CD14-positive monocyte (primary cell): ENCODE results near the gene MYOCD. TPM values are rescaled to one million over a fixed set of nuclear protein-coding genes. Genes with fewer than 3 reads are reported as not detected.

Experiments
- DNase-seq, 3 donors: peaks; one replicate each; pipeline ENCODE4 v3.0.0-alpha.2; 2011 to 2022
- H2AFZ ChIP-seq: 2 replicates; pipeline ENCODE4 v1.6.0; 2012; ENCODE audit warnings: mild to moderate bottlenecking, low read depth, low read length, inconsistent platforms; ENCODE audit not compliant: insufficient read depth, poor library complexity, severe bottlenecking
- H3K27ac ChIP-seq, 2 donors: 1 replicate in 1 of 2; 2 replicates in 1 of 2; pipeline ENCODE4 v1.5.1; 2012 to 2013; ENCODE audit warnings: low read length in 2 of 2, control low read depth in 1 of 2, inconsistent platforms in 1 of 2, low read depth in 1 of 2, mild to moderate bottlenecking in 1 of 2
- H3K27me3 ChIP-seq, 2 donors: one replicate each; pipeline versions ENCODE4 v1.6.0 to v1.6.1; 2011 to 2013; ENCODE audit warnings: low read length in 2 of 2; ENCODE audit not compliant: control insufficient read depth in 2 of 2, insufficient read depth in 2 of 2
- H3K36me3 ChIP-seq, 2 donors: replicated peaks in 1 of 2; 1 replicate in 1 of 2; 2 replicates in 1 of 2; pipeline versions ENCODE4 v1.5.1 to v1.6.1; 2012 to 2013; ENCODE audit warnings: low read length in 2 of 2, control low read depth in 1 of 2, inconsistent platforms in 1 of 2, mild to moderate bottlenecking in 1 of 2; ENCODE audit not compliant: insufficient read depth in 2 of 2, control insufficient read depth in 1 of 2
- H3K4me1 ChIP-seq, 2 donors: 1 replicate in 1 of 2; 2 replicates in 1 of 2; pipeline versions ENCODE4 v1.5.1 to v1.6.1; 2012 to 2013; ENCODE audit warnings: low read length in 2 of 2, control low read depth in 1 of 2, inconsistent platforms in 1 of 2, mild to moderate bottlenecking in 1 of 2, moderate library complexity in 1 of 2; ENCODE audit not compliant: insufficient read depth in 2 of 2, control insufficient read depth in 1 of 2
- H3K4me2 ChIP-seq: replicated peaks from 2 replicates; pipeline ENCODE3; 2012; ENCODE audit warnings: low read length, moderate library complexity, mild to moderate bottlenecking; ENCODE audit not compliant: poor library complexity, severe bottlenecking; ENCODE audit errors: extremely low read depth
- H3K4me3 ChIP-seq, 3 experiments: fragments of 200-600 bp in 1 of 3; sonication (generic) in 1 of 3; replicated peaks in 1 of 3; 1 replicate in 2 of 3; 2 replicates in 1 of 3; pipeline ENCODE4 v1.5.1; 2011 to 2013; ENCODE audit warnings: low read length in 3 of 3, mild to moderate bottlenecking in 3 of 3, control low read depth in 2 of 3, low read depth in 2 of 3, inconsistent platforms in 1 of 3, moderate library complexity in 1 of 3
- H3K79me2 ChIP-seq: 2 replicates; pipeline ENCODE4 v1.6.0; 2012; ENCODE audit warnings: mild to moderate bottlenecking, control low read depth, inconsistent platforms, low read length, moderate library complexity; ENCODE audit not compliant: insufficient read depth
- H3K9ac ChIP-seq: 2 replicates; pipeline ENCODE4 v1.6.0; 2017; ENCODE audit warnings: low read length, mild to moderate bottlenecking; ENCODE audit not compliant: insufficient read depth, poor library complexity, severe bottlenecking
- H3K9me3 ChIP-seq, 2 donors: replicated peaks in 1 of 2; 1 replicate in 1 of 2; 2 replicates in 1 of 2; pipeline versions ENCODE4 v1.5.1 to v1.6.1; 2012 to 2013; ENCODE audit warnings: low read length in 2 of 2, control low read depth in 1 of 2; ENCODE audit not compliant: control insufficient read depth in 1 of 2, insufficient read depth in 1 of 2
- H4K20me1 ChIP-seq: 2 replicates; pipeline ENCODE4 v1.6.0; 2012; ENCODE audit warnings: mild to moderate bottlenecking, low read length, control low read depth, moderate library complexity; ENCODE audit not compliant: insufficient read depth
- H3K27ac Mint-ChIP-seq, 7 donors: one replicate each; pipeline ENCODE4 v1.8.0; 2020; ENCODE audit warnings: mild to moderate bottlenecking in 7 of 7, mixed read lengths in 7 of 7, moderate library complexity in 6 of 7, inconsistent platforms in 2 of 7
- H3K27me3 Mint-ChIP-seq, 3 donors: one replicate each; pipeline ENCODE4 v1.8.0; 2021 to 2022; ENCODE audit warnings: low read depth in 3 of 3, mild to moderate bottlenecking in 3 of 3, mixed read lengths in 3 of 3, moderate library complexity in 3 of 3, inconsistent platforms in 1 of 3
- H3K36me3 Mint-ChIP-seq, 2 donors: one replicate each; pipeline ENCODE4 v1.8.0; 2020; ENCODE audit warnings: mixed read lengths in 2 of 2, inconsistent platforms in 1 of 2, mild to moderate bottlenecking in 1 of 2
- H3K4me1 Mint-ChIP-seq: one replicate; pipeline ENCODE4 v1.8.0; 2020; ENCODE audit warnings: mild to moderate bottlenecking, mixed read lengths
- H3K4me3 Mint-ChIP-seq, 2 donors: one replicate each; pipeline ENCODE4 v1.8.0; 2020; ENCODE audit warnings: mild to moderate bottlenecking in 2 of 2, mixed read lengths in 2 of 2, moderate library complexity in 1 of 2
- H3K9me3 Mint-ChIP-seq, 7 donors: one replicate each; pipeline ENCODE4 v1.8.0; 2020 to 2022; ENCODE audit warnings: mixed read lengths in 7 of 7, mild to moderate bottlenecking in 6 of 7, moderate library complexity in 6 of 7, inconsistent platforms in 2 of 7
- CTCF ChIP-seq: fragments of 200-600 bp; IDR thresholded peaks from one replicate; pipeline ENCODE4 v1.8.0; 2022; ENCODE audit warnings: antibody characterized with exemption, mild to moderate bottlenecking
- WGBS: methylation state at CpG from one replicate; pipeline ENCODE4 v1.1.5; 2013; ENCODE audit warnings: missing lambda C conversion rate; ENCODE audit not compliant: insufficient coverage; 5-methylcytosine and 5-hydroxymethylcytosine counted together
- intact Hi-C, 2 donors: fragments of 100-400 bp; cut with micrococcal nuclease; formaldehyde crosslinking; loops; one replicate each; pipeline versions ENCODE4 v1.15.0 to v1.15.1; 2023
- polyA minus RNA-seq: library from RNA; depleted of rRNA, polyadenylated mRNA; stranded (reverse); fragments of >200 nt; gene quantifications from 2 replicates; pipeline ENCODE4 v1.2.3, GENCODE V29; 2012
- polyA plus RNA-seq, 3 donors: library from polyadenylated mRNA; depleted of rRNA in 1 of 3; unstranded in 2 of 3; stranded (reverse) in 1 of 3; fragments of 300-500 nt in 2 of 3; fragments of >200 nt in 1 of 3; fragmentation: Illumina TruSeq in 2 of 3; gene quantifications; 1 replicate in 2 of 3; 2 replicates in 1 of 3; pipeline ENCODE4 v1.2.3, GENCODE V29; 2012 to 2021
- total RNA-seq, 12 experiments: library from RNA in 1 of 12; stranded (reverse) in 1 of 12; fragments of 120-200 nt in 1 of 12; gene quantifications; one replicate each; pipeline ENCODE4 v1.2.4 and lab custom pipeline; 2013 to 2026; ENCODE audit warnings: mixed read lengths in 6 of 12, inconsistent platforms in 1 of 12

Gene MYOCD
- not detected for total RNA-seq (2013)
- polyA plus RNA-seq (not detected), polyA minus RNA-seq (not detected in 2 replicates), total RNA-seq (lab: John Stamatoyannopoulos, UW) (0 to 1.0 (median 0.06) reads per million in 11 experiments)

GRCh38 chr17:12665263-12666210 is at the start of gene MYOCD:
MYOCD (plus strand) TSS chr17:12665890; CDS start chr17:12666189, 299 bp downstream.
- WGBS, result 2% methylated on average over 78 of the region's 78 CpGs
- peaks cover 24 to 38% of the 10 kb centered on the region in 2 donors for H3K27me3 ChIP-seq
- Mint-ChIP-seq H3K4me1 (peaks cover 4% of the 10 kb centered on the region), H3K9me3 (peaks cover 0 to 10% (median 3%) of the 10 kb centered on the region in 7 donors), H3K27me3 (peaks cover 43 to 50% (median 47%) of the 10 kb centered on the region in 3 donors), H3K36me3 (peaks cover 0 to 4% of the 10 kb centered on the region in 2 donors), H3K27ac (peak within 1 kb of the TSS in 1 of 7 donors; percentile 69), H3K4me3 (peak within 1 kb of the TSS; percentile 20 to 77)
- H3K4me3 ChIP-seq, result no peak within 1 kb of the TSS
- H2AFZ ChIP-seq, result no peak within 1 kb of the TSS
- intact Hi-C loops, result no loop called here
- no peaks in the 10 kb centered on the region for H3K79me2 ChIP-seq
- no peaks in the 10 kb centered on the region for H3K36me3 ChIP-seq
- H3K4me2 ChIP-seq, result no peak within 1 kb of the TSS
- TF ChIP-seq CTCF, result no peak
- H3K9me3 ChIP-seq, result peaks cover 0 to 16% of the 10 kb centered on the region in 2 donors
- no peak within 1 kb of the TSS for H3K9ac ChIP-seq
- no peak within 1 kb of the TSS for H3K27ac ChIP-seq
- H4K20me1 ChIP-seq, result no peaks in the 10 kb centered on the region
- H3K4me1 ChIP-seq, result no peaks in the 10 kb centered on the region
- DNase-seq, result no peak

GRCh38 chr17:12616161-12616560 is 49.5 kb upstream of the MYOCD start:
- 100% methylated on average over 1 of the region's 2 CpGs for WGBS

More at GRCh38 chr17:12616161-12616560, 49.5 kb upstream of the MYOCD start:
- H3K27ac ChIP-seq, result no peak overlapping the region
- no peak for DNase-seq
- intact Hi-C loops, result no loop called here
- Mint-ChIP-seq H3K27ac (peak overlapping the region in 1 of 7 donors; percentile 47), H3K27me3 (peaks cover 0 to 4% (median 0%) of the 10 kb centered on the region in 3 donors), H3K4me3 (no peak overlapping the region), H3K4me1 (no peaks in the 10 kb centered on the region), H3K9me3 (peaks cover 0 to 6% (median 0%) of the 10 kb centered on the region in 7 donors), H3K36me3 (no peaks in the 10 kb centered on the region)
- no peaks in the 10 kb centered on the region for H3K79me2 ChIP-seq
- no peak overlapping the region for H3K4me2 ChIP-seq
- no peaks in the 10 kb centered on the region for H3K4me1 ChIP-seq
- no peak overlapping the region for H2AFZ ChIP-seq
- TF ChIP-seq CTCF, result no peak
- H3K4me3 ChIP-seq, result no peak overlapping the region
- no peak overlapping the region for H3K9ac ChIP-seq
- H3K27me3 ChIP-seq, result no peaks in the 10 kb centered on the region
- H4K20me1 ChIP-seq, result no peaks in the 10 kb centered on the region
- no peaks in the 10 kb centered on the region for H3K9me3 ChIP-seq
- no peaks in the 10 kb centered on the region for H3K36me3 ChIP-seq
